Peyer's patch (tissue), 4 donors: ENCODE results near the gene BCO1. TPM values are rescaled to one million over a fixed set of nuclear protein-coding genes. Genes with fewer than 3 reads are reported as not detected.

Experiments used
- DNase-seq, 3 donors: peaks; one replicate each; pipeline ENCODE4 v3.0.0-alpha.2; 2017 to 2019
- H3K27ac ChIP-seq, 4 donors: fragments of 200-600 bp; sonication (generic); one replicate each; pipeline ENCODE4 v1.5.1; 2016 to 2019
- H3K27me3 ChIP-seq, 2 donors: fragments of 200-600 bp; sonication (generic); one replicate each; pipeline ENCODE4 v1.5.1; 2019
- H3K36me3 ChIP-seq, 3 donors: fragments of 200-600 bp; sonication (generic); one replicate each; pipeline ENCODE4 v1.5.1; 2016 to 2019
- H3K4me1 ChIP-seq, 4 donors: fragments of 200-600 bp; sonication (generic); one replicate each; pipeline ENCODE4 v1.5.1; 2016 to 2019
- H3K4me3 ChIP-seq, 4 donors: fragments of 200-600 bp; sonication (generic); 1 replicate in 3 of 4; 2 replicates in 1 of 4; pipeline ENCODE4 v1.5.1; 2016 to 2019; ENCODE audit warnings: mild to moderate bottlenecking in 1 of 4
- H3K9me3 ChIP-seq, 4 donors: fragments of 200-600 bp; sonication (generic); one replicate each; pipeline ENCODE4 v1.5.1; 2016 to 2019; ENCODE audit warnings: mild to moderate bottlenecking in 1 of 4
- POLR2A ChIP-seq, 2 donors: fragments of 450-650 bp; IDR thresholded peaks; one replicate each; pipeline ENCODE4 v1.5.1; 2017; ENCODE audit warnings: antibody characterized with exemption in 2 of 2, mild to moderate bottlenecking in 2 of 2, moderate library complexity in 2 of 2
- total RNA-seq, 4 donors: library from RNA; depleted of rRNA; stranded (reverse); fragments of >200 nt; gene quantifications; one replicate each; pipeline ENCODE4 v1.1.0, GENCODE V29; 2016
- TF ChIP-seq, protein P1 (sequence below), 6 experiments: fragments of 450-650 bp in 4 of 6; fragments of 200-600 bp in 2 of 6; sonication (generic) in 1 of 6; IDR thresholded peaks; one replicate each; pipeline ENCODE4 v1.5.1; 2017 to 2019; ENCODE audit warnings: antibody characterized with exemption in 6 of 6, mild to moderate bottlenecking in 3 of 6, moderate library complexity in 1 of 6

BCO1 gene
- total RNA-seq, 4 donors from 2014 or later = 7.9 to 16.0 (median 12.3) TPM

- Histone ChIP-seq H3K9me3 (no peaks in the 10 kb centered on the region), H3K27ac (peak overlapping the region; percentile 89 to 97 (median 94)), H3K27me3 (no peaks in the 10 kb centered on the region), H3K36me3 (no peaks in the 10 kb centered on the region), H3K4me1 (peaks cover 0 to 46% (median 0%) of the 10 kb centered on the region in 4 donors), H3K4me3 (peak overlapping the region; percentile 85 to 99 (median 98))
- peak; percentile 29 to 30 for TF ChIP-seq POLR2A (IDR thresholded peaks at IDR 0.05)
- TF ChIP-seq, protein P1, sequence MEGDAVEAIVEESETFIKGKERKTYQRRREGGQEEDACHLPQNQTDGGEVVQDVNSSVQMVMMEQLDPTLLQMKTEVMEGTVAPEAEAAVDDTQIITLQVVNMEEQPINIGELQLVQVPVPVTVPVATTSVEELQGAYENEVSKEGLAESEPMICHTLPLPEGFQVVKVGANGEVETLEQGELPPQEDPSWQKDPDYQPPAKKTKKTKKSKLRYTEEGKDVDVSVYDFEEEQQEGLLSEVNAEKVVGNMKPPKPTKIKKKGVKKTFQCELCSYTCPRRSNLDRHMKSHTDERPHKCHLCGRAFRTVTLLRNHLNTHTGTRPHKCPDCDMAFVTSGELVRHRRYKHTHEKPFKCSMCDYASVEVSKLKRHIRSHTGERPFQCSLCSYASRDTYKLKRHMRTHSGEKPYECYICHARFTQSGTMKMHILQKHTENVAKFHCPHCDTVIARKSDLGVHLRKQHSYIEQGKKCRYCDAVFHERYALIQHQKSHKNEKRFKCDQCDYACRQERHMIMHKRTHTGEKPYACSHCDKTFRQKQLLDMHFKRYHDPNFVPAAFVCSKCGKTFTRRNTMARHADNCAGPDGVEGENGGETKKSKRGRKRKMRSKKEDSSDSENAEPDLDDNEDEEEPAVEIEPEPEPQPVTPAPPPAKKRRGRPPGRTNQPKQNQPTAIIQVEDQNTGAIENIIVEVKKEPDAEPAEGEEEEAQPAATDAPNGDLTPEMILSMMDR (IDR thresholded peaks at IDR 0.05) = peak in 3 of 6 experiments; percentile 21 to 42 (median 35)
- peak; percentile 37 to 81 (median 75) for DNase-seq
Measured at GRCh38 chr16:81315271-81316175, 77.0 kb downstream of the BCO1 start.

- peaks cover 0 to 39% (median 0%) of the 10 kb centered on the region in 4 donors for H3K4me1 ChIP-seq
- peak overlapping the region in 3 of 4 donors; percentile 85 to 99 (median 98) for H3K4me3 ChIP-seq
- DNase-seq = no peak
- H3K27ac ChIP-seq = peak overlapping the region in 1 of 4 donors; percentile 90
- H3K27me3 ChIP-seq = no peaks in the 10 kb centered on the region
- H3K36me3 ChIP-seq = no peaks in the 10 kb centered on the region
- TF ChIP-seq, protein P1 (IDR thresholded peaks at IDR 0.05) = no peak
- no peak for TF ChIP-seq POLR2A (IDR thresholded peaks at IDR 0.05)
- no peaks in the 10 kb centered on the region for H3K9me3 ChIP-seq
Measured at GRCh38 chr16:81316176-81316496, 77.6 kb downstream of the BCO1 start.

- Histone ChIP-seq H3K9me3 (no peaks in the 10 kb centered on the region), H3K27me3 (no peaks in the 10 kb centered on the region), H3K27ac (no peak overlapping the region), H3K36me3 (no peaks in the 10 kb centered on the region), H3K4me3 (no peak overlapping the region), H3K4me1 (peaks cover 0 to 28% (median 0%) of the 10 kb centered on the region in 4 donors)
- TF ChIP-seq POLR2A (IDR thresholded peaks at IDR 0.05) = no peak
- TF ChIP-seq, protein P1 (IDR thresholded peaks at IDR 0.05) = no peak
- DNase-seq = no peak
Measured at GRCh38 chr16:81318711-81319110, 80.2 kb downstream of the BCO1 start.

DNA sequence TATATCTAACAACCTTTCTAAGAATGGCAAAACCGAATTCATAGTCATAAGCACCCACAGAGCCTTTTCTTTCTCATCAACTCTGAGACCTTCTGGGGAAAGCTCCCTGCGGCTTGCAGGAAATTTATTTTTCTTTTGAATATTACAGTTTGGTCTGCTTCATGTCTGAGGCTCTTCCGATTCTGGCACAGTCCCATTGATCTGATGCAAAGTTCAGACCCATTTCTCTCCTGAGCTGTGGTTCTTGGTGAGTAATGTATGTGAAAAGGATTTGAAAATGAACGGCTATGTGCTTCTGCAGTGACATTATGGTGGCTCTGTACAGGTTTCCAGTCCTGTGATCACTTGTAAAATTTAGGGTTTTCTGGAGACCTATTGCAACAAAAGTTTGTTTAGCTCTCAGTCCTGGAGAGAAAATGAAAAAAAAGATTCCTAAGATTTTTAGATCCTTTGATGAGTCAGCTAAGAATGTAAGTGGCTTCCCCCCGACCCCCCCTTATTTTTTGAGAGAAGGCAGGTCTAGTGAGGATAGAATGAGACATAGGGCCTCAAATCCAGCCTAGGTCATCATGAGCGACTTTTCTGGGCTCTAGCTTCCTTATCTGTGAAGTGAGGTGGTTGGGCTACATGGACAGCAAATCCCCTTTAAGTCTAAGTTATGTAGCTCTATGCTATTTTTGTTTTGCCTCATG is 80.9 kb downstream of the BCO1 start:
- no peak for TF ChIP-seq POLR2A (IDR thresholded peaks at IDR 0.05)
- TF ChIP-seq, protein P1 (IDR thresholded peaks at IDR 0.05) = no peak
- H3K9me3 ChIP-seq = no peaks in the 10 kb centered on the region
- DNase-seq = no peak
- no peaks in the 10 kb centered on the region for H3K27me3 ChIP-seq
- no peak overlapping the region for H3K27ac ChIP-seq
- peaks cover 0 to 23% (median 0%) of the 10 kb centered on the region in 4 donors for H3K4me1 ChIP-seq
- no peak overlapping the region for H3K4me3 ChIP-seq
- H3K36me3 ChIP-seq = no peaks in the 10 kb centered on the region

DNA sequence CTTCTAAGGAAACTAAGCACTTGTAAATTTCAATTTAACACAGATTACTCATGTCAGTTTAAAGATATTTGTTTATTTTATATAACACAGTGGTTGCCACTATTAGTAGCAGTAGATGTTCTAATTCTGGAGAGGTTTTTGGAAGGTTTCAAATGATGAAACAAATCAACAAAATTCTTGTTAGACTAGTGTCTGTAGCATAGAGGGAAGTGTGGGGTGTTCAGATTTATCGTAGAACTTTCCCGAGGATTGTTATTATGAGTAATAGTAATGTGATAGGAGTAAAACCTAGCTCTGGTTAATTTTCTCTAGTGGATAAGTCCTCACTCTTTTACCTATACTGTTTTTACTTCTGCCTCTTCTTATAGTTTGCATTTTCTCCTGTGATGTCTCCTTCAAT is 82.5 kb downstream of the BCO1 start:
- DNase-seq = no peak
- Histone ChIP-seq H3K36me3 (no peaks in the 10 kb centered on the region), H3K27me3 (no peaks in the 10 kb centered on the region), H3K27ac (no peak overlapping the region), H3K4me1 (peaks cover 0 to 21% (median 0%) of the 10 kb centered on the region in 4 donors), H3K9me3 (no peaks in the 10 kb centered on the region), H3K4me3 (no peak overlapping the region)
- no peak for TF ChIP-seq POLR2A (IDR thresholded peaks at IDR 0.05)
- TF ChIP-seq, protein P1 (IDR thresholded peaks at IDR 0.05) = no peak
